GM10266 (cell line): Measurements from ENCODE around the gene NAV1.

Experiments
- DNase-seq: peaks from one replicate; pipeline ENCODE4 v3.0.0; 2012; ENCODE audit errors: extremely low spot score
- CTCF ChIP-seq: IDR thresholded peaks from 2 replicates; pipeline ENCODE4 v1.5.1; 2012; ENCODE audit warnings: mild to moderate bottlenecking, low read depth; ENCODE audit not compliant: control insufficient read depth, insufficient read depth; ENCODE audit errors: missing control alignments

Gene NAV1

DNA sequence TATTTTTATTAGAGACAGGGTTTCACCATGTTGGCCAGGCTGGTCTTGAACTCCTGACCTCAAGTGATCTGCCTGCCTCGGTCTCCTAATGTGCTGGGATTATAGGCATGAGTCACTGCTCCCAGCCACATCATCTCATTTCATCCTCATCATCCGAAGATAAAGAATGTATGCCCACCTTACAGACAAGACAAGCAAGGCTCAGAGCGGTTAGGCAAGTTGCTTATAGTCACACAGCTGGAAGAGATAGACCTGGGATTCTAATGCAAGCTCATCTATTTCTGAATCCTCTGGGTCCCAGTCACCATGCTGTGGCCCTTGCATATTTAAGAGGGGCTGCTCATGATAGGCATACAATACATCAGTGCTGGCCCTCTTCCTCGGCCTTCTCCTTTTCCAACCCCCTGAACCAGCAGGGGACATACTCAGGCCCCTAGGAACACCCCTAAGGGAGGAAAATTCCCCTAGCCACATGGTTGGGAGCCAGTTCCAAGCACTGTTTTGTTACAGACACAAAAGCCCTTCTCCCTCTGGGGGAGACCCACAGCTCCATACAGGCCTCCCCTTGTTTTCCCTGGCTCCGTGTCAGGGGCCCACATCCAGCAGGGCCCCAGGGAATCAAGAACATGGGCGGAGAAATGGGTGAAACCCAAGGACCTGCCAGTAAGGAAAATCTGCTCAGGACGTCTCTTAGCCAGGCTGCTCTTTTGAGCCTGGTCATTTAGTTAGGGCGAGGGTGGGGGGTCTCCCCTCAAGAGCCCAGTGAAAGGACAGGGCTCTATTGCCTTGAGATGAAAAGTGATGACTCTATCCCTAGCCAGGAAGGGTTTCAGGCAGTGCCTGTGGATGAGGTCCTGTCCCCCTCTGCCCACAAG lies 38.9 kb upstream of the NAV1 start:
- no peak for DNase-seq
- no peak for TF ChIP-seq CTCF

- DNase-seq = no peak
- TF ChIP-seq CTCF = no peak
These were observed 38.2 kb upstream of the NAV1 start for GRCh38 chr1:201500670-201501120.

DNA sequence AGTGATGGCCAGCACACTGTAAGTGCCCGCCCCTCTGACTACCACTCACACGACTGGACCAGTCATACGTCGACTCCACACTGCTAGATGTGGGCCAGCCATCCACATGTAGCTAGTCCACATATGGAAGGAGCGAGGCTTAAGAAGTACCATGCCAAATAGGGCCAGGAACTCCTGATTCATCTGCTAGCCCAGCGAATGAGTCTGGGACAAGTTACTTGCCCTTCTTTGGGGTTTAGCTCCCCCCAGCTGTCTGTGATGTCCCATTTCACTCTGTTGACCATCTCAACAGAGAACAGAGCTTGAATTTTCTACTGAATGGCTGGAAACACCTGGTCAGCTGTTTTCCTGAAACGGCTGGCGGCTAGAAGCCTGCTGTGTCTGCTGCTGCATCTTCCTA lies 37.8 kb upstream of the NAV1 start:
- DNase-seq = no peak
- no peak for TF ChIP-seq CTCF

DNA sequence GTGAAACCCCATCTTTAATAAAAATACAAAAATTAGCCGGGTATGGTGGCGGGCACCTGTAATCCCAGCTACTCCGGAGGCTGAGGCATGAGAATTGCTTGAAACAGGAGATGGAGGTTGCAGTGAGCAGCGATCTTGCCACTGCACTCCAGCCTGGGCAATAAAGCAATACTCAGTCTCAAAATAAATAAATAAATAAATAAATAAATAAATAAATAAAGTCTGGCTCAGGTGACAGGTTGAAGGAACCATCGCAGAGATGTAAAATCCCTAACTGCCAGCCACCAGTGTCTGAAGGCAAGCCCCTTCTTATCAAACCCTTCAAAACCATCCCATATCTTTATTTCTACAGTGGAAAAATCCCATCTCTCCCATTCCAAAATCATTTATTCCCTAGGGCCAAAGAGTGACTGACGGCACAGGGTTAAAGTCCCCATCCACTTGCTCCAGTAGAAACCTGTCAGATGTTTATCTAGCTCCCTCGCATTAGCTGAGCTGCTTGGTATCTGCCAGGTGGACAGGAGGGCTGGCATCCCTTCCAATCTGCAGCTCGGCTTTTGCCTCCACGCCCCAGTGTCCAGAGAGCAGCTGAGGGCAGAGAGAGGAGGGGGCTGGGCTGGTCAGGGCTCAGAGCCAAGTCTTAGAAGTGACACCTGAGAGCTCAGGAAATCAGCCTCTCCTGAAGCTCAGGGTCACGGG lies 37.0 kb upstream of the NAV1 start:
- no peak for TF ChIP-seq CTCF
- no peak for DNase-seq

GRCh38 chr1:201502511-201502857 lies 36.4 kb upstream of the NAV1 start:
- no peak for DNase-seq
- TF ChIP-seq CTCF = no peak

GRCh38 chr1:201503397-201504176 lies 35.3 kb upstream of the NAV1 start:
- DNase-seq = no peak
- no peak for TF ChIP-seq CTCF
